Natural killer cell treated with Interleukin-12 subunit alpha and Interleukin-12 subunit beta and Interleukin-15 and Interleukin-18, amount 100 ng/mL, for 72 hours (primary cell): ENCODE data around the gene C11orf65. TPM values are rescaled to one million over a fixed set of nuclear protein-coding genes. Genes with fewer than 3 reads are reported as not detected.
A peak's percentile ranks its signal among the peaks of the same experiment; 100 is the strongest.

Experiments
- ATAC-seq, 2 donors: fragments of 150-1000 bp; cut with Tn5 transposase in 1 of 2; sonication (Bioruptor Pico), chemical (Tn5 transposase) in 1 of 2; 2 replicates each; pipeline ENCODE4 v1.10.0; 2021
- DNase-seq: peaks from one replicate; pipeline ENCODE4 v3.0.0; 2022; ENCODE audit warnings: low spot score
- H3K27ac Mint-ChIP-seq, 2 donors: 1 replicate in 1 of 2; 2 replicates in 1 of 2; pipeline ENCODE4 v1.8.0; 2022; ENCODE audit warnings: mixed read lengths in 2 of 2, mild to moderate bottlenecking in 1 of 2, moderate library complexity in 1 of 2
- H3K27me3 Mint-ChIP-seq, 2 donors: 1 replicate in 1 of 2; 2 replicates in 1 of 2; pipeline ENCODE4 v1.8.0; 2022; ENCODE audit warnings: mixed read lengths in 2 of 2
- H3K36me3 Mint-ChIP-seq: one replicate; pipeline ENCODE4 v1.8.0; 2022; ENCODE audit warnings: mixed read lengths
- H3K4me1 Mint-ChIP-seq, 2 donors: 1 replicate in 1 of 2; 2 replicates in 1 of 2; pipeline ENCODE4 v1.8.0; 2022; ENCODE audit warnings: low read depth in 2 of 2, mixed read lengths in 2 of 2, mild to moderate bottlenecking in 1 of 2
- H3K4me3 Mint-ChIP-seq: one replicate; pipeline ENCODE4 v1.8.0; 2022; ENCODE audit warnings: mixed read lengths
- H3K9me3 Mint-ChIP-seq: 2 replicates; pipeline ENCODE4 v1.8.0; 2022; ENCODE audit warnings: mixed read lengths
- total RNA-seq, 2 donors: library from RNA; stranded (reverse); gene quantifications; one replicate each; pipeline ENCODE4 v1.2.3, GENCODE V29; 2022

Gene C11orf65, protein sequence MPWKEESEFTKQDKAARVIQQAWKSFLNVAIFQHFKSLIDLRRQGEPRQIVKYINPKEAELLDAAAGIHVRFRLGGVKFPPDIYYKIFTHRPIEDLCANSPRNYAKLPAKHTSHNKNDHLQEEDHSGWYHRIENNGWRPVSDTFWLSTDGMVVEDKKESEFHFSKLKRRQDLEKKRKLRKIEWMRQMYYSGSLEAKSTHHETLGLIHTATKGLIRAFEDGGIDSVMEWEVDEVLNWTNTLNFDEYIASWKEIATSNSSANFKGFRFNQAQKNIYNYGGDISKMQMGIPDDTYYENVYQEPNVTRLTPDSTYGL
- under 1 TPM; 0.31 TPM for total RNA-seq

DNA sequence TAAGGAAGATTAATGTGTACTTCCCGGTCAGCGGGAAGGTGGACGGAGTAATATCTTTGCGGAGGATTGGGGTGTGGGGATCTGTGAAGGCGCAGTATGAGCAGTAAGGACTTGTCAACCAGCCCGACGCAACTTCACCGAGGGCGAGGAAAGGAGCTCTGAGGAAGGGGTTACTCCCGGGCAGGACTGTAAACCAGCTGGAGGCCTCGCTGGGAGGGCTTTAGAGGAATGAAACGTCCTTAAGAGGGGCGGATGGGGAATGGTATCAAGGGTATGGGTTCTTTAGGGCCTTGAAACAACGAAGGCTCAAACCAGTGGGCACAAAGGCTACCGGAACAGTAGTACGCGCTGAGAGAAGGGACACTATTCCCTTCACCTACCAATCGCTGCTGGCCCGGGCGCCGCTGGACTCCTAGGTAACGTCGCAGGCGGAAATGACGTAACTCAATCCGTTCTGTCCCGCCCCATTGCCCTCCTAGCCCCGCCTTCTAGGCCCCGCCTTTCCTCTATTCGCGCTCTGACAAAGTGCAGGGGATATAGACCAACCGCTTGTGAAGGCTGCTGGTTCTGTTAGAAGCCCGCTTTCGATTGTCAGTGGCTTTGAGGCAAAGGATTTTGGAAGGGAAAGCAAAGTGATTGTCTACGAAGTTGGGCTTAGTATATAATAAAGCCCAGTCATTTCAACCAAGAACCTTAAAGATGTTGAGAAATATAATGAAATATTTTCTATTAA lies at the start of gene C11orf65:
Gene C11orf65, minus strand, starts transcription at position 439 of the 733 bp plus-strand sequence. CDS start 5,970 bp downstream, outside the sequence.
- H3K4me1 Mint-ChIP-seq: peaks cover 15 to 16% of the 10 kb centered on the region in 2 donors
- no peaks in the 10 kb centered on the region for H3K36me3 Mint-ChIP-seq
- no peaks in the 10 kb centered on the region for H3K9me3 Mint-ChIP-seq
- no peaks in the 10 kb centered on the region for H3K27me3 Mint-ChIP-seq
- ATAC-seq (peak; percentile 100), DNase-seq (peak; percentile 94)
- peak within 1 kb of the TSS; percentile 96 for H3K4me3 Mint-ChIP-seq
- peak within 1 kb of the TSS; percentile 98 to 99 for H3K27ac Mint-ChIP-seq

DNA sequence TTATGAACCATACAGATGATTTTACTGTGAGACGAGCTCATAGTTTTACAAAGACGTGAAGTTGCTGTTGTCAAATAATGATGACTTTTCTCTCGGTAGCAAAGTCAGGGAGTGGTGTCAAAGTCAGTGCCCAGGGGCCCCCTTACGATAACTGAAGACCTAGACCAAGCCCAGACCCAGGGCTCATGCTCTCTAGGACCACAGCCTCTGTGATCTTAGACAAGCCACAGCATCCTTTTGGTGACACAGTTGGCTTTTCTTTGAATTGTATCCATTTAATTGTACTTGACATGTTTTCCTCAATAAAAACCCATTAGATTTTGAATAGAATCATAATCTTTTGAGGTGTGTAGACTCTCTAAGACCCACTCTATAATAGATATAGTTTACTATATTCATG lies 48.8 kb upstream of the C11orf65 start:
- no peak for DNase-seq
- Mint-ChIP-seq H3K9me3 (no peaks in the 10 kb centered on the region), H3K4me1 (no peaks in the 10 kb centered on the region), H3K4me3 (no peak overlapping the region), H3K36me3 (no peaks in the 10 kb centered on the region), H3K27ac (no peak overlapping the region), H3K27me3 (peaks cover 0 to 5% of the 10 kb centered on the region in 2 donors)
- no peak for ATAC-seq

DNA sequence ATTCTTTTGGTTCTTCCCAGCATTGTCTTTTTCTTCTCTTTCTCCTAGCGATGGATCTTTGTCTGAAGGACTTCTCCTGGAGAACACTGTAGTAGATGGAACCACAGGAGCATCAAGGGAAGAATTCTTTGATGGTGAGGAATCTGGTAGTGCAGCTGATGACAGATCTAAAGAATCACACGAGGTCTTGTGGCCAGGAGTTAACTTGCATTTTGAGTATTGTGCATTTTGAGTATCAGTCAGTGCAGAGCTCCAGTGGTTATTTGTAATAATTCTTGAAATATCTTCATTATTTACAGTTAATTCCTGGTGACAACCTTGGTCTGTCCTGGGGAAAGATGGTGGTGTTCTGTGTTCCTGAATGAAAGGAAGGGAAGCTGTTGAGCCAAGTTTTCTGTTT lies 45.4 kb upstream of the C11orf65 start:
- H3K4me3 Mint-ChIP-seq: no peak overlapping the region
- no peaks in the 10 kb centered on the region for H3K27me3 Mint-ChIP-seq
- H3K4me1 Mint-ChIP-seq: no peaks in the 10 kb centered on the region
- H3K36me3 Mint-ChIP-seq: no peaks in the 10 kb centered on the region
- DNase-seq: no peak
- H3K27ac Mint-ChIP-seq: no peak overlapping the region
- H3K9me3 Mint-ChIP-seq: no peaks in the 10 kb centered on the region
- no peak for ATAC-seq

DNA sequence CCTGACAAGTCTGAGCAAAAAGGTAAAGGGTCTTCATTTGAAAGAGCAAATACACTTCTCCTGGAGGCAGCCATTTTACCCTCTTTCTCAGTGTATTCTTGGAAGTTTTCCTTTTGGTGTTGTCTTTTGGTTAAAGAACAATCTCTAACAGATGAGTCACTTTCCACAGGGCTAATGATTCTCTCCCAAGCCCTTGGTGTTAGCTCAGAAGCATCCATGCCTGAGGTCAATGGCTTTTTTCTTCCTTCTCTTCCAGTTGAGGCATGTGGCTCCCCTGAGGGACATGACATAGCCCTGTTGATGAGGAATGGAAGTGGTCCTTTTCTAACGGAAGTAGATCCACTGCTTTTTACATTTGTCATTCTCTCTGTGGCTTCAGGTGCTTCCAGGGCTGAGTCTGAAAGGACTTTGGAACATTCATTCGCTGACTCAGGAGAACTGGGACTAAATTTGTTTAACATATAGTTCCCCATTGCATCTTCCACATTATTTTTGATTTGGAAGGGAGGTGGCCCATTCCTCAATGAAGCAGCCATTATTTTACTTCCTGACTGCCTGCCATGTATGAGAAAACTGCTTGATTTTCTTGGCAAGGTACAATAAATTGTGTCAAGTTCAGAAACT lies 44.6 kb upstream of the C11orf65 start:
- no peak for ATAC-seq

GRCh38 chr11:108508653-108509593 lies 41.6 kb upstream of the C11orf65 start:
- no peak overlapping the region for H3K27ac Mint-ChIP-seq
- H3K4me3 Mint-ChIP-seq: no peak overlapping the region
- H3K4me1 Mint-ChIP-seq: no peaks in the 10 kb centered on the region
- no peaks in the 10 kb centered on the region for H3K27me3 Mint-ChIP-seq
- DNase-seq (no peak), ATAC-seq (no peak)
- no peaks in the 10 kb centered on the region for H3K36me3 Mint-ChIP-seq
- H3K9me3 Mint-ChIP-seq: no peaks in the 10 kb centered on the region

More for the DNA sequence above, 44.6 kb upstream of the C11orf65 start:
- no peak overlapping the region for H3K27ac Mint-ChIP-seq
- no peak for DNase-seq
- H3K4me3 Mint-ChIP-seq: no peak overlapping the region
- H3K36me3 Mint-ChIP-seq: no peaks in the 10 kb centered on the region
- H3K9me3 Mint-ChIP-seq: no peaks in the 10 kb centered on the region
- H3K4me1 Mint-ChIP-seq: no peaks in the 10 kb centered on the region
- no peaks in the 10 kb centered on the region for H3K27me3 Mint-ChIP-seq

DNA sequence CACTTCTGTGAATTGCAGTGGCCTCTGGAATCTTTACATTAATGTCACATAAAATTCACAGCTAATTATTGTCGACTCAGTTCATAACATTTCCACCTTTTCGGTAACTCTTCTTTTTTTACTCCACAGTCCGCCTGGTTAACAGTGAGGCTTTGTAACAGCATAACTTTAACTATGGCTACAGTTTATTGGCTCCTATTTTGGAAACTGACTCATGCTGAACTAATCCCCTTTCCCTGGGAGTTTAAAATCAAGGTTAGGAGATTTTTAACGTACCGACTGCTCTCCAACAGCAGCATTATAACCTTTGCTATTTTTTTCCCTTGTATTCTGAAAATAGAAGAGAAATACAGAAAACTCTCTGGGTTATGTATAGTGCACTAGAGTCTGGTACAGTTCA lies 34.1 kb upstream of the C11orf65 start:
- no peaks in the 10 kb centered on the region for H3K9me3 Mint-ChIP-seq
- ATAC-seq (no peak), DNase-seq (no peak)
- no peak overlapping the region for H3K27ac Mint-ChIP-seq
- no peak overlapping the region for H3K4me3 Mint-ChIP-seq
- H3K27me3 Mint-ChIP-seq: no peaks in the 10 kb centered on the region
- H3K4me1 Mint-ChIP-seq: peaks cover 13 to 14% of the 10 kb centered on the region in 2 donors
- H3K36me3 Mint-ChIP-seq: no peaks in the 10 kb centered on the region

- peaks cover 13 to 14% of the 10 kb centered on the region in 2 donors for H3K4me1 Mint-ChIP-seq
- H3K4me3 Mint-ChIP-seq: no peak overlapping the region
- H3K27me3 Mint-ChIP-seq: no peaks in the 10 kb centered on the region
- no peak overlapping the region for H3K27ac Mint-ChIP-seq
- no peaks in the 10 kb centered on the region for H3K36me3 Mint-ChIP-seq
- ATAC-seq (no peak), DNase-seq (no peak)
- no peaks in the 10 kb centered on the region for H3K9me3 Mint-ChIP-seq
Observed at GRCh38 chr11:108500721-108501120, 33.4 kb upstream of the C11orf65 start.

DNA sequence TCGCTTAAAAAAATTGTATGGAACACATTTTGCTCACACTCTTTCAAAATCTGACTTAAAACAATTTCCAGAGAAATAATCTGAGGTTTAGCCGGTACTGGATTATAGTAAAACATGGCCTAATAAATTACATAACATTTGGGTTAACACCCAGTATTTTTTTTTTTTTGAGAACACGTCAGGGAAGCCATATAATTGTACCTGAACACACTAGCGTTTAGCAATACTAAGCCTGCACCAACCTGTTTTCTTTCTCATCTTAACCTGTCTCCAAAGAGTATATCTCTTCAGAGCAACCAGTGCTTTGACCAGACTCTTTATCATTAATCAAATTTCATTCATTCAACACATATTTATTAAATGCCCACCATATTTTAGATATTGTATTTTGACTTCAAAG lies 32.8 kb upstream of the C11orf65 start:
- Mint-ChIP-seq H3K4me1 (peaks cover 13 to 15% of the 10 kb centered on the region in 2 donors), H3K9me3 (no peaks in the 10 kb centered on the region), H3K4me3 (peak overlapping the region; percentile 61), H3K27me3 (no peaks in the 10 kb centered on the region), H3K36me3 (no peaks in the 10 kb centered on the region), H3K27ac (peak overlapping the region in 1 of 2 donors; percentile 99)
- ATAC-seq (no peak), DNase-seq (no peak)

- ATAC-seq (no peak), DNase-seq (no peak)
- peak overlapping the region; percentile 96 for H3K4me3 Mint-ChIP-seq
- peak overlapping the region; percentile 80 to 99 for H3K27ac Mint-ChIP-seq
- peaks cover 13 to 20% of the 10 kb centered on the region in 2 donors for H3K4me1 Mint-ChIP-seq
- no peaks in the 10 kb centered on the region for H3K9me3 Mint-ChIP-seq
- no peaks in the 10 kb centered on the region for H3K27me3 Mint-ChIP-seq
- H3K36me3 Mint-ChIP-seq: no peaks in the 10 kb centered on the region
Observed at GRCh38 chr11:108498816-108499408, 31.6 kb upstream of the C11orf65 start.

- ATAC-seq: peak; percentile 82 to 85
- H3K36me3 Mint-ChIP-seq: no peaks in the 10 kb centered on the region
- H3K27me3 Mint-ChIP-seq: no peaks in the 10 kb centered on the region
- H3K9me3 Mint-ChIP-seq: no peaks in the 10 kb centered on the region
- peak within 1 kb of the TSS; percentile 98 to 99 for H3K27ac Mint-ChIP-seq
- H3K4me3 Mint-ChIP-seq: peak within 1 kb of the TSS; percentile 98
- H3K4me1 Mint-ChIP-seq: peaks cover 13 to 20% of the 10 kb centered on the region in 2 donors
- DNase-seq: peak; percentile 76
Observed at GRCh38 chr11:108498046-108498815, 30.9 kb upstream of the C11orf65 start, which contains the start of gene POGLUT3. TSS of gene POGLUT3 (minus strand) at chr11:108498384. CDS start at chr11:108498366, 18 bp downstream.

DNA sequence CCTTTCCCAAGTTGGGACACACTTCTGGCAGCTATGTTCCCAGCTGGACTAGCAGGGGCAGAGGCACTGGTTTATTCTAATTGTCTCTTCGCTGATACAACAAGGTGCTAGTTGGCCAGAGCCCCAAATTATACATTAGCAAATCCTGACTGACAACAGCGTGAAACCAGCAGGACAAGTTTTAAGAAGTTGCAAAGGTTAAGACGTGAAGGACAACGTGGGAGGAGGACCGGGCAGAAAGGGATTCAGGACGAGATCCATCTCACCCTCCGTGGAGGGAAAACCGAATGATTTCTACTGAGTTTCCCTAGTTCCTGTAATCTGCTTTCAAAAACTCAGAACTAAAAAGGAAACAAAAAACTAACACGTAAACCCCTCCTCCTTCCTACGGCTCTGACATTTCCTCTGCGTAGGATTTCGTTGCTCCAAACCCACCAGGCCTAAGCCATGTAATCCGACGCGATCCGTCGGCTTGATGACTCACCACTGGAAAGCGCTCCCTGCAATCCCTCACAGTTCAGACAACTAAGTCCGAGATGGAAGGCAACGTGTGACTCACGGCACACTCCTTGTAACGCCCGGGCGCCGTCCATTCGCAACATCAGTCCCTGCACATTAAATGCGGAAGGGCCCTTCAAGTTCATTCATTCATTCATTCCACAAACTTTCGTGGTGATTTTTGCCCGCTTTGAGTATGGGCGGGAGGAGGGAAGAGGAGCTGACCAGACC lies 30.2 kb upstream of the C11orf65 start:
- DNase-seq (peak; percentile 79), ATAC-seq (peak; percentile 91 to 92)
- H3K9me3 Mint-ChIP-seq: no peaks in the 10 kb centered on the region
- H3K27ac Mint-ChIP-seq: peak overlapping the region; percentile 98 to 99
- peaks cover 13 to 20% of the 10 kb centered on the region in 2 donors for H3K4me1 Mint-ChIP-seq
- no peaks in the 10 kb centered on the region for H3K27me3 Mint-ChIP-seq
- peak overlapping the region; percentile 98 for H3K4me3 Mint-ChIP-seq
- no peaks in the 10 kb centered on the region for H3K36me3 Mint-ChIP-seq
